Stimulated activated memory B cell treated with anti-CD40 and anti-IgM and Interleukin-4, amounts not matched to agents 10 μg/mL and 1 μg/mL and 100 μg/mL, for 72 hours (primary cell): ENCODE data around the gene C14orf93.

Source experiments
- ATAC-seq: fragments of 150-1000 bp; cut with Tn5 transposase; 2 replicates; pipeline ENCODE4 v1.10.0; 2021
- H3K27ac Mint-ChIP-seq: one replicate; pipeline ENCODE4 v1.8.0; 2022; ENCODE audit warnings: mild to moderate bottlenecking, mixed read lengths
- H3K27me3 Mint-ChIP-seq: one replicate; pipeline ENCODE4 v1.8.0; 2022; ENCODE audit warnings: mixed read lengths
- H3K36me3 Mint-ChIP-seq: one replicate; pipeline ENCODE4 v1.8.0; 2022; ENCODE audit warnings: mixed read lengths
- H3K4me1 Mint-ChIP-seq: one replicate; pipeline ENCODE4 v1.8.0; 2022; ENCODE audit warnings: mixed read lengths
- H3K4me3 Mint-ChIP-seq: one replicate; pipeline ENCODE4 v1.8.0; 2022; ENCODE audit warnings: mild to moderate bottlenecking, moderate library complexity, mixed read lengths
- H3K9me3 Mint-ChIP-seq: one replicate; pipeline ENCODE4 v1.8.0; 2022; ENCODE audit warnings: mixed read lengths

C14orf93 gene

GRCh38 chr14:23034498-23035302 is 24.8 kb upstream of the C14orf93 start, which contains the start of gene PSMB5:
Gene PSMB5, minus strand, starts transcription at chr14:23034900. Its CDS starts 19 bp downstream, at chr14:23034881.
- peak within 1 kb of the TSS; percentile 97 for H3K27ac Mint-ChIP-seq

GRCh38 chr14:23033801-23034497 is 24.0 kb upstream of the C14orf93 start:
- ATAC-seq = peak; percentile 1

More at GRCh38 chr14:23034498-23035302, 24.8 kb upstream of the C14orf93 start, which contains the start of gene PSMB5:
- Mint-ChIP-seq H3K27me3 (no peaks in the 10 kb centered on the region), H3K9me3 (no peaks in the 10 kb centered on the region), H3K4me1 (peaks cover 32% of the 10 kb centered on the region), H3K4me3 (peak within 1 kb of the TSS; percentile 86), H3K36me3 (peaks cover 19% of the 10 kb centered on the region)
- ATAC-seq = peak; percentile 98

GRCh38 chr14:23033251-23033727 is 23.3 kb upstream of the C14orf93 start:
- no peak for ATAC-seq
- peaks cover 30% of the 10 kb centered on the region for H3K36me3 Mint-ChIP-seq
- H3K27ac Mint-ChIP-seq = peak overlapping the region; percentile 97
- H3K9me3 Mint-ChIP-seq = no peaks in the 10 kb centered on the region
- no peaks in the 10 kb centered on the region for H3K27me3 Mint-ChIP-seq
- H3K4me1 Mint-ChIP-seq = peaks cover 44% of the 10 kb centered on the region
- H3K4me3 Mint-ChIP-seq = peak overlapping the region; percentile 86

More at GRCh38 chr14:23033801-23034497, 24.0 kb upstream of the C14orf93 start:
- peak overlapping the region; percentile 86 for H3K4me3 Mint-ChIP-seq
- H3K4me1 Mint-ChIP-seq = peaks cover 39% of the 10 kb centered on the region
- peak overlapping the region; percentile 97 for H3K27ac Mint-ChIP-seq
- H3K27me3 Mint-ChIP-seq = no peaks in the 10 kb centered on the region
- no peaks in the 10 kb centered on the region for H3K9me3 Mint-ChIP-seq
- peaks cover 25% of the 10 kb centered on the region for H3K36me3 Mint-ChIP-seq

GRCh38 chr14:23030936-23031335 is 21.0 kb upstream of the C14orf93 start:
- peaks cover 51% of the 10 kb centered on the region for H3K4me1 Mint-ChIP-seq
- no peak overlapping the region for H3K4me3 Mint-ChIP-seq
- H3K27ac Mint-ChIP-seq = no peak overlapping the region
- H3K36me3 Mint-ChIP-seq = peaks cover 46% of the 10 kb centered on the region
- H3K27me3 Mint-ChIP-seq = no peaks in the 10 kb centered on the region
- H3K9me3 Mint-ChIP-seq = no peaks in the 10 kb centered on the region
- ATAC-seq = no peak

GRCh38 chr14:23028799-23029198 is 18.9 kb upstream of the C14orf93 start:
- ATAC-seq = no peak
- Mint-ChIP-seq H3K4me3 (no peak overlapping the region), H3K4me1 (peaks cover 43% of the 10 kb centered on the region), H3K36me3 (peaks cover 66% of the 10 kb centered on the region), H3K27ac (peak overlapping the region; percentile 38), H3K9me3 (no peaks in the 10 kb centered on the region), H3K27me3 (no peaks in the 10 kb centered on the region)

GRCh38 chr14:23025151-23025814 is 15.3 kb upstream of the C14orf93 start:
- Mint-ChIP-seq H3K27ac (no peak overlapping the region), H3K4me1 (peaks cover 27% of the 10 kb centered on the region), H3K4me3 (no peak overlapping the region), H3K27me3 (no peaks in the 10 kb centered on the region), H3K9me3 (no peaks in the 10 kb centered on the region), H3K36me3 (peaks cover 63% of the 10 kb centered on the region)
- no peak for ATAC-seq

- H3K4me1 Mint-ChIP-seq = peaks cover 26% of the 10 kb centered on the region
- no peak overlapping the region for H3K4me3 Mint-ChIP-seq
- ATAC-seq = no peak
- no peaks in the 10 kb centered on the region for H3K9me3 Mint-ChIP-seq
- no peaks in the 10 kb centered on the region for H3K27me3 Mint-ChIP-seq
- no peak overlapping the region for H3K27ac Mint-ChIP-seq
- H3K36me3 Mint-ChIP-seq = peaks cover 63% of the 10 kb centered on the region
These were observed 14.7 kb upstream of the C14orf93 start for GRCh38 chr14:23024612-23025075.

GRCh38 chr14:23023795-23024152 is 13.8 kb upstream of the C14orf93 start:
- H3K27ac Mint-ChIP-seq = no peak overlapping the region

GRCh38 chr14:23023022-23023794 is 13.3 kb upstream of the C14orf93 start:
- Mint-ChIP-seq H3K27ac (no peak overlapping the region), H3K36me3 (peaks cover 52% of the 10 kb centered on the region), H3K27me3 (no peaks in the 10 kb centered on the region)

More at GRCh38 chr14:23023795-23024152, 13.8 kb upstream of the C14orf93 start:
- Mint-ChIP-seq H3K27me3 (no peaks in the 10 kb centered on the region), H3K9me3 (no peaks in the 10 kb centered on the region), H3K4me3 (no peak overlapping the region), H3K4me1 (peaks cover 18% of the 10 kb centered on the region), H3K36me3 (peaks cover 55% of the 10 kb centered on the region)
- ATAC-seq = no peak

GRCh38 chr14:23021889-23022442 is 12.0 kb upstream of the C14orf93 start:
- no peak overlapping the region for H3K27ac Mint-ChIP-seq
- H3K27me3 Mint-ChIP-seq = no peaks in the 10 kb centered on the region
- peaks cover 44% of the 10 kb centered on the region for H3K36me3 Mint-ChIP-seq
- no peaks in the 10 kb centered on the region for H3K9me3 Mint-ChIP-seq
- H3K4me3 Mint-ChIP-seq = no peak overlapping the region
- no peak for ATAC-seq
- H3K4me1 Mint-ChIP-seq = peaks cover 8% of the 10 kb centered on the region

More at GRCh38 chr14:23023022-23023794, 13.3 kb upstream of the C14orf93 start:
- no peak for ATAC-seq
- peaks cover 14% of the 10 kb centered on the region for H3K4me1 Mint-ChIP-seq
- no peaks in the 10 kb centered on the region for H3K9me3 Mint-ChIP-seq
- H3K4me3 Mint-ChIP-seq = no peak overlapping the region

GRCh38 chr14:23021434-23021833 is 11.5 kb upstream of the C14orf93 start:
- no peaks in the 10 kb centered on the region for H3K9me3 Mint-ChIP-seq
- H3K36me3 Mint-ChIP-seq = peaks cover 41% of the 10 kb centered on the region
- no peaks in the 10 kb centered on the region for H3K27me3 Mint-ChIP-seq
- no peak for ATAC-seq
- peaks cover 8% of the 10 kb centered on the region for H3K4me1 Mint-ChIP-seq
- H3K4me3 Mint-ChIP-seq = no peak overlapping the region
- H3K27ac Mint-ChIP-seq = no peak overlapping the region

GRCh38 chr14:23020143-23021128 is 10.5 kb upstream of the C14orf93 start:
- no peak for ATAC-seq
- H3K36me3 Mint-ChIP-seq = peaks cover 31% of the 10 kb centered on the region
- no peaks in the 10 kb centered on the region for H3K9me3 Mint-ChIP-seq
- H3K27me3 Mint-ChIP-seq = no peaks in the 10 kb centered on the region
- peaks cover 5% of the 10 kb centered on the region for H3K4me1 Mint-ChIP-seq
- no peak overlapping the region for H3K4me3 Mint-ChIP-seq
- no peak overlapping the region for H3K27ac Mint-ChIP-seq

- Mint-ChIP-seq H3K27me3 (no peaks in the 10 kb centered on the region), H3K36me3 (peaks cover 9% of the 10 kb centered on the region), H3K27ac (no peak overlapping the region), H3K4me1 (no peaks in the 10 kb centered on the region), H3K9me3 (no peaks in the 10 kb centered on the region), H3K4me3 (no peak overlapping the region)
- no peak for ATAC-seq
These were observed 8.2 kb upstream of the C14orf93 start for GRCh38 chr14:23018107-23018506.
